Right hindlimb (tissue), 1 donor: Measurements from ENCODE around the gene CCNA1.

ENCODE experiments used
- DNase-seq: peaks from one replicate; pipeline ENCODE4 v3.0.0-alpha.2; 2018

The CCNA1 gene

GRCh38 chr13:36454987-36455386 is 22.7 kb downstream of the CCNA1 start:
- DNase-seq: no peak

GRCh38 chr13:36456577-36456976 is 24.3 kb downstream of the CCNA1 start:
- no peak for DNase-seq

GRCh38 chr13:36461506-36461905 is 29.2 kb downstream of the CCNA1 start:
- no peak for DNase-seq

- DNase-seq: no peak
Measured at GRCh38 chr13:36475468-36475867, 43.2 kb downstream of the CCNA1 start.

- no peak for DNase-seq
Measured at GRCh38 chr13:36476661-36477060, 44.4 kb downstream of the CCNA1 start.

GRCh38 chr13:36480726-36481427 is 48.6 kb downstream of the CCNA1 start:
- DNase-seq: no peak

- no peak for DNase-seq
Measured at GRCh38 chr13:36490055-36490454, 57.8 kb downstream of the CCNA1 start.
